HEK293 (cell line): Measurements from ENCODE around the gene GNG14.

Experiments used
- ATF2 ChIP-seq: fragments of 450-650 bp; formaldehyde crosslinking; IDR thresholded peaks from 2 replicates; pipeline ENCODE4 v1.5.1; 2016; ENCODE audit warnings: missing biosample characterization, missing genetic modification characterization, low read depth
- CTCF ChIP-seq: fragments of 450-650 bp; formaldehyde crosslinking; IDR thresholded peaks from 2 replicates; pipeline ENCODE4 v1.5.1; 2016; ENCODE audit warnings: missing biosample characterization, missing genetic modification characterization
- REST ChIP-seq: fragments of 450-650 bp; formaldehyde crosslinking; IDR thresholded peaks from 2 replicates; pipeline ENCODE4 v1.5.1; 2016; ENCODE audit warnings: missing biosample characterization, missing genetic modification characterization
- ZBTB1 ChIP-seq: fragments of 450-650 bp; formaldehyde crosslinking; IDR thresholded peaks from 2 replicates; pipeline ENCODE4 v1.5.1; 2016; ENCODE audit warnings: missing biosample characterization, missing genetic modification characterization
- ZNF23 ChIP-seq: fragments of 450-650 bp; formaldehyde crosslinking; IDR thresholded peaks from 2 replicates; pipeline ENCODE4 v1.5.1; 2016; ENCODE audit warnings: missing biosample characterization, missing genetic modification characterization, borderline replicate concordance
- ZNF558 ChIP-seq: fragments of 450-650 bp; formaldehyde crosslinking; IDR thresholded peaks from 2 replicates; pipeline ENCODE4 v1.5.1; 2016; ENCODE audit warnings: missing biosample characterization, missing genetic modification characterization

- TF ChIP-seq CTCF (tag by site-specific recombination) (no peak), ZBTB1 (tag by site-specific recombination) (no peak), ZNF23 (tag by site-specific recombination) (no peak), REST (no peak), ZNF558 (tag by site-specific recombination) (no peak), ATF2 (no peak)
Measured at GRCh38 chr19:12727745-12728433, 40.1 kb downstream of the GNG14 start.
